HCT116 (cell line): ENCODE measurements around the gene IFNL1. TPM values are rescaled to one million over a fixed set of nuclear protein-coding genes. Genes with fewer than 3 reads are reported as not detected.

Experiments used
- ATAC-seq: fragments of 200-7000 bp; cut with Tn5 transposase; 2 replicates; pipeline ENCODE4 v1.9.1; 2020; ENCODE audit warnings: mild to moderate bottlenecking, moderate library complexity
- BruUV-seq: library from RNA; stranded (reverse); fragments of 400-500 nt; replicated peaks from 2 replicates; lab custom pipeline; 2021; lab: Mats Ljungman, UMichigan
- CTCF ChIA-PET: fragments of 300-600 bp; sonication (Branson Sonifier 250); formaldehyde crosslinking; loops from one replicate; lab custom pipeline; 2021; ENCODE audit warnings: antibody characterized with exemption; lab: Charles Lee
- POLR2A ChIA-PET: fragments of 300-600, 350-600 bp; sonication (Branson Sonifier 250); formaldehyde crosslinking; loops from one replicate; lab custom pipeline; 2021; ENCODE audit warnings: antibody characterized with exemption; lab: Charles Lee
- RAD21 ChIA-PET, 2 experiments: fragments of 300-600 bp; sonication (Branson Sonifier 250); formaldehyde crosslinking; loops; one replicate each; lab custom pipeline; 2023; ENCODE audit warnings: low total read pairs in 2 of 2; ENCODE audit not compliant: uncharacterized antibody in 2 of 2, unreplicated experiment in 2 of 2, low non-redundant PET in 1 of 2; lab: Charles Lee
- DNase-seq: peaks from one replicate; pipeline ENCODE4 v3.0.0-alpha.2; 2010; ENCODE audit warnings: low read depth, low spot score
- H2AFZ ChIP-seq: fragments of 200-600 bp; shearing (Covaris generic), sonication (generic); 2 replicates; pipeline ENCODE4 v1.6.1; 2017; ENCODE audit warnings: low read depth, mixed run types, mixed read lengths, antibody characterized with exemption, low read length; ENCODE audit not compliant: poor library complexity, severe bottlenecking
- H3K27ac ChIP-seq: 2 replicates; pipeline ENCODE4 v1.5.1; 2012; ENCODE audit warnings: low read depth, low read length
- H3K27me3 ChIP-seq: fragments of 200-600 bp; sonication (generic); 2 replicates; pipeline ENCODE4 v1.6.1; 2016; ENCODE audit warnings: mixed run types, low read length, mixed read lengths; ENCODE audit not compliant: insufficient read depth
- H3K36me3 ChIP-seq, 2 experiments: fragments of 200-500 bp in 1 of 2; fragments of 200-600 bp in 1 of 2; sonication (Bioruptor generic) in 1 of 2; sonication (generic) in 1 of 2; 2 replicates each; pipeline versions ENCODE4 v1.5.1 to v1.6.1; 2014 to 2016; ENCODE audit warnings: low read length in 2 of 2, inconsistent platforms in 1 of 2, mixed read lengths in 1 of 2, mixed run types in 1 of 2; ENCODE audit not compliant: insufficient read depth in 2 of 2, control insufficient read depth in 1 of 2
- H3K4me1 ChIP-seq, 2 experiments: fragments of 200-600 bp in 1 of 2; sonication (generic) in 1 of 2; 2 replicates each; pipeline versions ENCODE4 v1.5.1 to v1.6.1; 2012 to 2017; ENCODE audit warnings: low read length in 2 of 2, inconsistent platforms in 1 of 2, mild to moderate bottlenecking in 1 of 2, mixed read lengths in 1 of 2, mixed run types in 1 of 2, moderate library complexity in 1 of 2; ENCODE audit not compliant: insufficient read depth in 2 of 2, control insufficient read depth in 1 of 2
- H3K4me2 ChIP-seq: fragments of 200-600 bp; sonication (generic); 2 replicates; pipeline ENCODE4 v1.6.1; 2017; ENCODE audit warnings: mixed run types, low read length, mixed read lengths
- H3K4me3 ChIP-seq, 2 experiments: fragments of 200-600 bp in 1 of 2; sonication (generic) in 1 of 2; replicated peaks in 1 of 2; 2 replicates each; pipeline ENCODE4 v1.5.1; 2011 to 2016; ENCODE audit warnings: low read length in 2 of 2, control low read depth in 1 of 2, low read depth in 1 of 2, mild to moderate bottlenecking in 1 of 2, mixed read lengths in 1 of 2, mixed run types in 1 of 2
- H3K79me2 ChIP-seq: fragments of 200-600 bp; sonication (generic); 2 replicates; pipeline ENCODE4 v1.6.1; 2017; ENCODE audit warnings: mild to moderate bottlenecking, mixed run types, low read length, moderate library complexity, mixed read lengths; ENCODE audit not compliant: insufficient read depth
- H3K9ac ChIP-seq: fragments of 200-600 bp; sonication (generic); 2 replicates; pipeline ENCODE4 v1.6.1; 2016; ENCODE audit warnings: low read length, mixed read lengths
- H3K9me2 ChIP-seq: fragments of 200-600 bp; sonication (generic), shearing (Covaris generic); 2 replicates; pipeline ENCODE4 v1.6.1; 2017; ENCODE audit warnings: mixed run types, mild to moderate bottlenecking, moderate library complexity; ENCODE audit not compliant: insufficient read depth
- H3K9me3 ChIP-seq, 2 experiments: fragments of 200-500 bp in 1 of 2; fragments of 200-600 bp in 1 of 2; sonication (Bioruptor generic) in 1 of 2; sonication (generic) in 1 of 2; 2 replicates each; pipeline ENCODE4 v1.6.1; 2014 to 2017; ENCODE audit warnings: low read length in 2 of 2, mixed read lengths in 2 of 2, inconsistent platforms in 1 of 2, low read depth in 1 of 2, mild to moderate bottlenecking in 1 of 2, mixed run types in 1 of 2, moderate library complexity in 1 of 2; ENCODE audit not compliant: control insufficient read depth in 1 of 2, insufficient read depth in 1 of 2
- H4K20me1 ChIP-seq: fragments of 200-600 bp; sonication (generic), shearing (Covaris generic); 2 replicates; pipeline ENCODE4 v1.6.1; 2017; ENCODE audit warnings: mixed run types, mild to moderate bottlenecking, moderate library complexity; ENCODE audit not compliant: insufficient read depth
- CBX3 ChIP-seq: IDR thresholded peaks from 2 replicates; pipeline ENCODE4 v1.6.1; 2012; ENCODE audit warnings: low read depth
- CEBPB ChIP-seq: IDR thresholded peaks from 2 replicates; pipeline ENCODE4 v1.6.1; 2012; ENCODE audit warnings: low read depth
- EGR1 ChIP-seq: IDR thresholded peaks from 2 replicates; pipeline ENCODE4 v1.6.1; 2012; ENCODE audit warnings: low read depth
- ELF1 ChIP-seq: IDR thresholded peaks from 2 replicates; pipeline ENCODE4 v1.6.1; 2012; ENCODE audit warnings: low read depth, borderline replicate concordance
- EZH2 ChIP-seq: fragments of 200-600 bp; sonication (generic); IDR thresholded peaks from 2 replicates; pipeline ENCODE4 v1.6.1; 2017; ENCODE audit warnings: antibody characterized with exemption, mixed run types
- JUND ChIP-seq: IDR thresholded peaks from 2 replicates; pipeline ENCODE4 v1.6.1; 2012
- SIN3A ChIP-seq: IDR thresholded peaks from 2 replicates; pipeline ENCODE4 v1.6.1; 2012; ENCODE audit warnings: low read depth
- TCF7L2 ChIP-seq: IDR thresholded peaks from 2 replicates; pipeline ENCODE4 v1.7.0; 2011; ENCODE audit warnings: borderline replicate concordance, inconsistent platforms; ENCODE audit not compliant: insufficient read depth, insufficient read length; ENCODE audit errors: extremely low read depth
- YY1 ChIP-seq: IDR thresholded peaks from 2 replicates; pipeline ENCODE4 v1.6.1; 2011; ENCODE audit warnings: low read length, low read depth, moderate library complexity, mild to moderate bottlenecking; ENCODE audit not compliant: insufficient replicate concordance; ENCODE audit errors: extremely low read depth
- ZNF274 ChIP-seq: fragments of 200-500 bp; sonication (Bioruptor generic); IDR thresholded peaks from 2 replicates; pipeline ENCODE4 v1.6.1; 2014; ENCODE audit warnings: mild to moderate bottlenecking, low read depth, low read length, inconsistent platforms
- intact Hi-C: fragments of 100-400 bp; cut with micrococcal nuclease; formaldehyde crosslinking; loops from 2 replicates; pipeline ENCODE4 v1.10.0; 2022
- total RNA-seq: library from RNA; stranded (reverse); gene quantifications from one replicate; pipeline ENCODE4 v1.2.1, GENCODE V29; 2021; ENCODE audit not compliant: unreplicated experiment
- TF ChIP-seq, protein P1 (sequence below): IDR thresholded peaks from 2 replicates; pipeline ENCODE4 v1.6.1; 2012
- TF ChIP-seq, protein P2 (sequence below): IDR thresholded peaks from 2 replicates; pipeline ENCODE4 v1.6.1; 2011; ENCODE audit warnings: mild to moderate bottlenecking, low read length, moderate library complexity; ENCODE audit not compliant: insufficient replicate concordance; ENCODE audit errors: extremely low read depth
- TF ChIP-seq, protein P3 (sequence below): IDR thresholded peaks from 2 replicates; pipeline ENCODE4 v1.6.1; 2012
- TF ChIP-seq, protein P4 (sequence below), 3 experiments: fragments of 200-600 bp in 1 of 3; sonication (generic) in 1 of 3; IDR thresholded peaks in 2 of 3; conservative IDR thresholded peaks in 1 of 3; 2 replicates each; pipeline ENCODE4 v1.5.1; 2012 to 2017; ENCODE audit warnings: low read depth in 2 of 3, low read length in 2 of 3, antibody characterized with exemption in 1 of 3, borderline replicate concordance in 1 of 3, control low read depth in 1 of 3, mild to moderate bottlenecking in 1 of 3, mixed read lengths in 1 of 3, mixed run types in 1 of 3, moderate library complexity in 1 of 3; ENCODE audit not compliant: insufficient read depth in 1 of 3

Gene IFNL1
- total RNA-seq, 1 experiment from 2014 or later, result not detected

DNA sequence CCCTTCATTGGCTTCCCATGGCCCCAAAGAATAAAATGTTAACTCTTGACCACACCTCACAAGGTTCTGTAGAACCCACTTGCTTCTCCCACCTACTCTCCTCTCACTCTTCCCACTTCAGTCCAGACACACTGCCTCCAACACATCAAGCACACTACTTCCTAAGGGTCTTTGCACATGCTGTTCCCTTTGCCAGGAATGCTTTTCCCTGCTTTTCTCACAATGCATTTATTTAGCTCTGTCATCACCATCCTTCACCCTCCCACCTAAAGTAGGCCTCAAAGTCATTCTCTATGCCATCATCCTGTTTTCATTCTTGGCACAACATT, 7.9 kb downstream of the IFNL1 start:
- Histone ChIP-seq H3K4me3 (no peak overlapping the region), H4K20me1 (no peaks in the 10 kb centered on the region), H3K4me1 (peaks cover 9 to 10% of the 10 kb centered on the region in 2 experiments), H3K79me2 (no peaks in the 10 kb centered on the region), H2AFZ (no peak overlapping the region), H3K27me3 (no peaks in the 10 kb centered on the region), H3K9me2 (no peaks in the 10 kb centered on the region), H3K4me2 (no peak overlapping the region), H3K9me3 (no peaks in the 10 kb centered on the region), H3K9ac (no peak overlapping the region), H3K27ac (no peak overlapping the region), H3K36me3 (no peaks in the 10 kb centered on the region)
- no peak for TF ChIP-seq TCF7L2
- TF ChIP-seq, protein P1, sequence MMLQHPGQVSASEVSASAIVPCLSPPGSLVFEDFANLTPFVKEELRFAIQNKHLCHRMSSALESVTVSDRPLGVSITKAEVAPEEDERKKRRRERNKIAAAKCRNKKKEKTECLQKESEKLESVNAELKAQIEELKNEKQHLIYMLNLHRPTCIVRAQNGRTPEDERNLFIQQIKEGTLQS, result no peak
- no peak for TF ChIP-seq JUND
- TF ChIP-seq SIN3A, result no peak
- no peak for TF ChIP-seq CBX3
- no peak for TF ChIP-seq EZH2
- RAD21 ChIA-PET, result no interaction called here
- DNase-seq (no peak), ATAC-seq (no peak)
- CTCF ChIA-PET, result interaction anchor here (1.3 kb wide), 1 partner anchor 92 kb away, joined by 3 read pairs; no protein-coding TSS in a partner anchor
- POLR2A ChIA-PET, result no interaction called here
- intact Hi-C loops, result no loop called here
- no TSS peak for BruUV-seq

DNA sequence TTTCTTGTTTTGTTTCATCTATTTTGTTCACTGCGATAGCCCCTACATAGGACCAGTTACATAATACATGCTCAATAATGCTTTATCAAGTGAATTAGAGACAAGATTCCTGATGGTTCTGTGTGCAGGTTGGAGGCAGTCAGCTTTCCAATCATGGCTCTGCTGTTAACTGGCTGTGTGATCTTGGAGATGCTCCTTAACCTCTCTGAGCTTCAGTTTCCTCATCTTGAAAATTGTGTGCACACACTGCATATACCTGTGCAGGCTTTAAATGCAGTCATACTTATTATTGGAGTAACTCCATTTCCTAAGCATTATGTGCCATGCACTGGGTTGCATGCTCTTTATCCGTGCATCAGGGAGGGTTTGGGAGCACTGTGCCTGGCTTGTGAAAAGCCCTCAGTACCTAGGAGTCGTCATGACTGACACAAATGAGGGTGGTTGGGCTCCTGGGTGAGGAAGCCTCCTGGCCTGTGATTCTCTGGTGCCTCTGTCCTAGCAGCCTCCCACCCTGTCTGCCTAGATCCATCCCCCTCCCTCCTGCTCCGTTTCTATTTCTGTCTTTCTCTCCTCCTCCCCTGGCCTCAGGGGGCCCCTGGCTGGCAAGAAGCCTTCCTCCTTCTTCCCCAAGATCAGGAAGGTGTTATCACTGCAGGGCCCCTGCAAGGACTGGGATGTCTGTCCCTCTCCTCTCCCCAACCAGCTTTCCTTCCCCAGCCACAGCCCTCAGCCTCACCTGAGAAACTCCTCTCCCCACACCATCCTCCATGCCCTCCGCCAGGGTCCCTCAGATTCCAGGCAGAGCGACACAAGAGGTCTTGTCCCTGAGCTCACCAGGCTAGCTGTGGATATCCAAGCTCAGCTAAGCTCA, 8.7 kb downstream of the IFNL1 start:
- BruUV-seq, result no TSS peak
- Histone ChIP-seq H3K27ac (no peak overlapping the region), H3K4me3 (no peak overlapping the region), H3K79me2 (peaks cover 3% of the 10 kb centered on the region; the same call in 1 of the 2 replicates), H2AFZ (no peak overlapping the region), H4K20me1 (no peaks in the 10 kb centered on the region), H3K27me3 (no peaks in the 10 kb centered on the region), H3K9ac (no peak overlapping the region), H3K4me1 (peaks cover 9 to 10% of the 10 kb centered on the region in 2 experiments), H3K36me3 (no peaks in the 10 kb centered on the region), H3K9me2 (no peaks in the 10 kb centered on the region), H3K9me3 (no peaks in the 10 kb centered on the region), H3K4me2 (no peak overlapping the region)
- intact Hi-C loops, result no loop called here
- ChIA-PET CTCF (no interaction called here), POLR2A (no interaction called here), RAD21 (no interaction called here)
- DNase-seq, result no peak
- ATAC-seq, result no peak
- TF ChIP-seq SIN3A (no peak), ZNF274 (no peak), CEBPB (no peak), ELF1 (no peak), EGR1 (no peak), JUND (no peak), YY1 (no peak)
- TF ChIP-seq, protein P2, sequence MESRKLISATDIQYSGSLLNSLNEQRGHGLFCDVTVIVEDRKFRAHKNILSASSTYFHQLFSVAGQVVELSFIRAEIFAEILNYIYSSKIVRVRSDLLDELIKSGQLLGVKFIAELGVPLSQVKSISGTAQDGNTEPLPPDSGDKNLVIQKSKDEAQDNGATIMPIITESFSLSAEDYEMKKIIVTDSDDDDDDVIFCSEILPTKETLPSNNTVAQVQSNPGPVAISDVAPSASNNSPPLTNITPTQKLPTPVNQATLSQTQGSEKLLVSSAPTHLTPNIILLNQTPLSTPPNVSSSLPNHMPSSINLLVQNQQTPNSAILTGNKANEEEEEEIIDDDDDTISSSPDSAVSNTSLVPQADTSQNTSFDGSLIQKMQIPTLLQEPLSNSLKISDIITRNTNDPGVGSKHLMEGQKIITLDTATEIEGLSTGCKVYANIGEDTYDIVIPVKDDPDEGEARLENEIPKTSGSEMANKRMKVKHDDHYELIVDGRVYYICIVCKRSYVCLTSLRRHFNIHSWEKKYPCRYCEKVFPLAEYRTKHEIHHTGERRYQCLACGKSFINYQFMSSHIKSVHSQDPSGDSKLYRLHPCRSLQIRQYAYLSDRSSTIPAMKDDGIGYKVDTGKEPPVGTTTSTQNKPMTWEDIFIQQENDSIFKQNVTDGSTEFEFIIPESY, result no peak
- TF ChIP-seq, protein P1, result no peak
- TF ChIP-seq, protein P3, sequence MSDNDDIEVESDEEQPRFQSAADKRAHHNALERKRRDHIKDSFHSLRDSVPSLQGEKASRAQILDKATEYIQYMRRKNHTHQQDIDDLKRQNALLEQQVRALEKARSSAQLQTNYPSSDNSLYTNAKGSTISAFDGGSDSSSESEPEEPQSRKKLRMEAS, result no peak
- TF ChIP-seq, protein P4, sequence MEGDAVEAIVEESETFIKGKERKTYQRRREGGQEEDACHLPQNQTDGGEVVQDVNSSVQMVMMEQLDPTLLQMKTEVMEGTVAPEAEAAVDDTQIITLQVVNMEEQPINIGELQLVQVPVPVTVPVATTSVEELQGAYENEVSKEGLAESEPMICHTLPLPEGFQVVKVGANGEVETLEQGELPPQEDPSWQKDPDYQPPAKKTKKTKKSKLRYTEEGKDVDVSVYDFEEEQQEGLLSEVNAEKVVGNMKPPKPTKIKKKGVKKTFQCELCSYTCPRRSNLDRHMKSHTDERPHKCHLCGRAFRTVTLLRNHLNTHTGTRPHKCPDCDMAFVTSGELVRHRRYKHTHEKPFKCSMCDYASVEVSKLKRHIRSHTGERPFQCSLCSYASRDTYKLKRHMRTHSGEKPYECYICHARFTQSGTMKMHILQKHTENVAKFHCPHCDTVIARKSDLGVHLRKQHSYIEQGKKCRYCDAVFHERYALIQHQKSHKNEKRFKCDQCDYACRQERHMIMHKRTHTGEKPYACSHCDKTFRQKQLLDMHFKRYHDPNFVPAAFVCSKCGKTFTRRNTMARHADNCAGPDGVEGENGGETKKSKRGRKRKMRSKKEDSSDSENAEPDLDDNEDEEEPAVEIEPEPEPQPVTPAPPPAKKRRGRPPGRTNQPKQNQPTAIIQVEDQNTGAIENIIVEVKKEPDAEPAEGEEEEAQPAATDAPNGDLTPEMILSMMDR (IDR thresholded peaks at IDR 0.05 in 2 of 3, conservative IDR thresholded peaks at IDR 0.05 in 1 of 3; ENCODE audit: borderline replicate concordance in 1 of 3, insufficient read depth in 1 of 3, low read depth in 2 of 3, low read length in 2 of 3), result no peak
